Measurements from ENCODE around the gene DEPDC1.
"Not testable (repeated sequence)": the region's sequence is repeated elsewhere in the genome, so short reads cannot be mapped to it uniquely, and the experiment has no call there.

Gene DEPDC1

DNA sequence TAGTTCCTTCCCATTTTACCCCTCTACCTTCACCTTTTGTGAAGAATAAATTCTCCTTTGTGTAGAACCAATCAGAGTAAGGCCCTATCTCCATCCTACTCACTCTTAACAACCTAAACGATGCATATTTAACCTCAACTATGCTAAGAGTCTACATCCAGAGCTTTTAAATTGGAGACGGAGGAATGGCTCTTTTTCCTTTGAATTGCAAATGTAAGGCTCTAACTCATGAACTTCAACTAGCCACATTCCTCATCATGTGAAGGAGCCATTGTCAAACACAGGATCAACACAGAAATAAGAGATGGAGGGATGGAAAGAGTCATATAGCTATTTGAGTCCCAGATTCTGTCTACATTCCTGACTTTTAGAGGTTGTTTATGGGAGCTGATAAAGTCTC is 18.2 kb downstream of the DEPDC1 start:
- Histone ChIP-seq H3K27me3 (ENCODE audit: insufficient read depth, low read length) (no peaks in the 10 kb centered on the region), H3K36me3 (ENCODE audit: insufficient read depth, low read length) (peaks cover 29% of the 10 kb centered on the region), H3K27ac (ENCODE audit: low read depth, low read length) (no peak overlapping the region)

DNA sequence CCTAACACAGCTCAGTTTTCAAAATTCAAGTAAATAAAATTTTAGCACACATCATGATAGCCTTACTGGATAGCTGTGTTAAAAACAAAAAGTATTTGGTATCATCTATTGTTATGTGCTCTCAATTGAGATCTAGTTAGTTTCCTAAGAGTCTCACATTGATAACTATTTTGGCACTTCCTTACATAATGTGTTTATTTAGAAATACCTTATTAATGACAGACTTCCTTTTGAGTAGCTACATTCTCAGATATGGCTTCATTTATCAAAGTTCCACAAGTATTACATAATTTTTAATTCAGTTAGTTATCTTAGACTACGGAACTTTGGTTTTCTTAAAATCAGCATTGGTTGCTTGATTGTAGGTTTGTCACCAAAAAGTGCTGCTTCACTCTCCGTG is 20.3 kb downstream of the DEPDC1 start:
- H3K4me1 ChIP-seq (ENCODE audit: control insufficient read depth, insufficient read depth, low read length, unreplicated experiment); H3K27me3 ChIP-seq (ENCODE audit: insufficient read depth, low read length); H3K27ac ChIP-seq (ENCODE audit: low read depth, low read length); H3K79me2 ChIP-seq (ENCODE audit: control insufficient read depth, insufficient read depth, low read length, unreplicated experiment); H3K4me3 ChIP-seq (ENCODE audit: low read depth, low read length); H2AFZ ChIP-seq (ENCODE audit: low read length, unreplicated experiment): not testable (repeated sequence)
- peaks cover 25% of the 10 kb centered on the region for H3K36me3 ChIP-seq (ENCODE audit: insufficient read depth, low read length)

More for the DNA sequence above, 18.2 kb downstream of the DEPDC1 start:
- H3K79me2 ChIP-seq (ENCODE audit: control insufficient read depth, insufficient read depth, low read length, unreplicated experiment) = no peaks in the 10 kb centered on the region
- H3K4me3 ChIP-seq (ENCODE audit: low read depth, low read length) = no peak overlapping the region
- H3K4me1 ChIP-seq (ENCODE audit: control insufficient read depth, insufficient read depth, low read length, unreplicated experiment) = no peaks in the 10 kb centered on the region
- no peak overlapping the region for H2AFZ ChIP-seq (ENCODE audit: low read length, unreplicated experiment)

DNA sequence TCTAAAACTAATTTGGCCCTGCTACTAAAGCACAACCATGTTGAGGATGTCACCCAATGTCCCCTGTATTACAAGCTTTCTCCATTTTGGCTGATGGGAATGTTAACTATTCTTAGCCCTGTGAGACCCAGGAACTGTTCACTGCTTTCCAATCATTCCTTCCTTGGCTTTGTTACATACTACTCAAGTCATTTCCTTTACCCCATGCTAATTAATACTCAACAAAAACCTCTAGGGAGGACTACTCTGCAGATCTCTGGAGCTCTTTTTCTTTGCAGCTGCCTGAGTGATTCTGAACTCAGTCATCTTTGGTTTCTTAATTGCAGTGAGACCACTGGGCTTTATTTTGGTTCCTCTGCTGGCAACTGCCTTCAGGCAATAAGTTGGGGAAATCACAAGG is 23.8 kb downstream of the DEPDC1 start:
- Histone ChIP-seq H2AFZ (ENCODE audit: low read length, unreplicated experiment) (no peak overlapping the region), H3K27me3 (ENCODE audit: insufficient read depth, low read length) (no peaks in the 10 kb centered on the region), H3K79me2 (ENCODE audit: control insufficient read depth, insufficient read depth, low read length, unreplicated experiment) (no peaks in the 10 kb centered on the region), H3K27ac (ENCODE audit: low read depth, low read length) (no peak overlapping the region), H3K4me1 (ENCODE audit: control insufficient read depth, insufficient read depth, low read length, unreplicated experiment) (no peaks in the 10 kb centered on the region), H3K36me3 (ENCODE audit: insufficient read depth, low read length) (peaks cover 11% of the 10 kb centered on the region), H3K4me3 (ENCODE audit: low read depth, low read length) (no peak overlapping the region)

DNA sequence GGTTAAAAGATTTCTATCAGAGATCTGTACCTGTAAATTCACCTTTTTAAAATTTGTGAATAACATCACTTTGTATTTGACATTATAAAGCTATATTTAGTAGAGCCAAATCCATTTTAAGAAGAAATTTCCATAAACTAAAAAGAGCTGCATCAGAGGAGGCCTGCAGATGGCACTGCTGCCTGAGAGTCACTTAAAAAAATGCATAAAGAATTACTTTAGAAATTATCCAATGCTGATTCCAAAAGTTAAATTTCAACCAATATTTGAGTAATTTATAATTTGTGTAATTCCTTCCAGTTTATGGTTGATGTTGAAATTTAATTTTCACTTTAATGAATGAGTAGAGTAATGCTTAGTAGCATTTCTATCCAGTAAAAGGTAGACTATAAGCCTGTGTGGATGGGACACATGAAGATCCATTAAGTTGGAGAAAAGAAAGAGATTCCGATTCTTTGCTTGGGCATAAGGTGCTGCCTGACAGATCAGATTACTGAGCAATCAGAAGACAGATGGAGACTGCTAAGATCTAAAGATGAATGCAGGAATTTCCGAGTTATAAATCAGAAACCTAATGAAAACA is 26.4 kb downstream of the DEPDC1 start:
- 0 out of 2 replicates have a peak, but pooled peaks cover 2% of the 10 kb centered on the region for H3K36me3 ChIP-seq (ENCODE audit: insufficient read depth, low read length)
- H3K4me1 ChIP-seq (ENCODE audit: control insufficient read depth, insufficient read depth, low read length, unreplicated experiment) = no peaks in the 10 kb centered on the region
- no peaks in the 10 kb centered on the region for H3K27me3 ChIP-seq (ENCODE audit: insufficient read depth, low read length)
- no peak overlapping the region for H3K4me3 ChIP-seq (ENCODE audit: low read depth, low read length)
- no peak overlapping the region for H2AFZ ChIP-seq (ENCODE audit: low read length, unreplicated experiment)
- no peaks in the 10 kb centered on the region for H3K79me2 ChIP-seq (ENCODE audit: control insufficient read depth, insufficient read depth, low read length, unreplicated experiment)
- no peak overlapping the region for H3K27ac ChIP-seq (ENCODE audit: low read depth, low read length)

DNA sequence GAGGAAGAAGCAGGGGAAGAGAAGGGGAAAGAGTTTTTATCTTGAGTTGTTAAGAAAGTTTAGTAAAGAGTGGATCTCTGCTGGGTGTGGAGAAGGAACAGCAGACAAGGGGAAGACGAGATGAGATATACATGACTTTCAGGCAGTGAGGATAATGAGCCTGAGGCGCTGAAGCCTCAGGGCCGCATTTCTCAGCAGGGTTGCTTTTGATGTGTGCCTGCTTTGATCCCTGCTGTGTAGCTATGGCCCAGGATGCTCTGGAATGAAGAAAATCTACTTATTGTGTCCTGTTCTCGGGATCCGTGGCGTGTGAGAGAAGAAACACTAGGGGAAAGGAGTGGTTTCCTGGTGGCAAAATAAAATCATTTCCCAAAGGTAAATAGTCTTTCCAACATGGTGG is 32.0 kb downstream of the DEPDC1 start:
- H3K27ac ChIP-seq (ENCODE audit: low read depth, low read length) = no peak overlapping the region
- no peaks in the 10 kb centered on the region for H3K27me3 ChIP-seq (ENCODE audit: insufficient read depth, low read length)
- no peak overlapping the region for H2AFZ ChIP-seq (ENCODE audit: low read length, unreplicated experiment)
- no peaks in the 10 kb centered on the region for H3K4me1 ChIP-seq (ENCODE audit: control insufficient read depth, insufficient read depth, low read length, unreplicated experiment)
- H3K79me2 ChIP-seq (ENCODE audit: control insufficient read depth, insufficient read depth, low read length, unreplicated experiment) = no peaks in the 10 kb centered on the region
- no peaks in the 10 kb centered on the region for H3K36me3 ChIP-seq (ENCODE audit: insufficient read depth, low read length)
- H3K4me3 ChIP-seq (ENCODE audit: low read depth, low read length) = no peak overlapping the region

DNA sequence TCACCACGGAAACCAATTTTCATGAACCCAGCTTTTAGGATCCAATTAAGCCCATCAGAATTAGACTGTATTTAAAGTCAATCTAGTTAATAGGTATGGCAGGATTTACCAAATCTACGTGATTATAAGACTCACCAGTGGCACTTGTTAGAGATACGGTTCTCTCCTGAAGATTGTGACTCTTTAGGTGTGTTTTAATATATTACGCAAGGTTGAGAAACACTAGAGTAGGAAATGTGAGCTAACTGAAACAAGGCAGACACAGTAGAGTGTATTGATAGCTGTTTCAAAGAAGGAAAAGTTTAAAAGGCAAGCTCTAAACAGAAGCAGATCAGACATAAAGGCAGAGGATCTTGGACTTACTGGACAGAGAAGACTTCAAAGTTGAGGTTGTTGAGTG is 35.9 kb downstream of the DEPDC1 start:
- H3K27me3 ChIP-seq (ENCODE audit: insufficient read depth, low read length) = no peaks in the 10 kb centered on the region
- H3K4me1 ChIP-seq (ENCODE audit: control insufficient read depth, insufficient read depth, low read length, unreplicated experiment) = no peaks in the 10 kb centered on the region
- H3K36me3 ChIP-seq (ENCODE audit: insufficient read depth, low read length) = no peaks in the 10 kb centered on the region
- H3K27ac ChIP-seq (ENCODE audit: low read depth, low read length) = no peak overlapping the region
- no peak overlapping the region for H3K4me3 ChIP-seq (ENCODE audit: low read depth, low read length)
- H2AFZ ChIP-seq (ENCODE audit: low read length, unreplicated experiment) = no peak overlapping the region
- H3K79me2 ChIP-seq (ENCODE audit: control insufficient read depth, insufficient read depth, low read length, unreplicated experiment) = no peaks in the 10 kb centered on the region

DNA sequence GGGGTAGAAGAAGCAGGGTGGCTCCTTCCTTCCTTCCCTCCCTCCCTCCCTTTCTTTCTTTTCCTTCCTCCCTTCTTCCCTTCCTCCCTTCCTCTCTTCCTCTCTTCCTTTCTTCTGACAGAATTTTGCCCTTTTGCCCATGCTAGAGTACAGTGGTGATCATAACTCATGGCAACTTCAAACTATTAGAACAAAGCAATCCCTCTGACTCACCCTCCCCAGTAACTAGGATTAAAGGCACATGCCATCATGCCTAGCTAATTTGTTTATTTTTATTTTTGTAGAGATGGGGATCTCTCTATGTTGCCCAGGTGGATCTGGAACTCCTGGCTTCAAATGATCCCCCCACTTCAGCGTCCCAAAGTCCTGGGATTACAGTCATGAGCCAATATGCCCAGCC is 37.1 kb downstream of the DEPDC1 start:
- no peaks in the 10 kb centered on the region for H3K27me3 ChIP-seq (ENCODE audit: insufficient read depth, low read length)
- H3K4me3 ChIP-seq (ENCODE audit: low read depth, low read length) = no peak overlapping the region
- no peak overlapping the region for H3K27ac ChIP-seq (ENCODE audit: low read depth, low read length)
- H3K79me2 ChIP-seq (ENCODE audit: control insufficient read depth, insufficient read depth, low read length, unreplicated experiment) = no peaks in the 10 kb centered on the region
- H3K4me1 ChIP-seq (ENCODE audit: control insufficient read depth, insufficient read depth, low read length, unreplicated experiment) = no peaks in the 10 kb centered on the region
- H2AFZ ChIP-seq (ENCODE audit: low read length, unreplicated experiment) = no peak overlapping the region
- H3K36me3 ChIP-seq (ENCODE audit: insufficient read depth, low read length) = no peaks in the 10 kb centered on the region

DNA sequence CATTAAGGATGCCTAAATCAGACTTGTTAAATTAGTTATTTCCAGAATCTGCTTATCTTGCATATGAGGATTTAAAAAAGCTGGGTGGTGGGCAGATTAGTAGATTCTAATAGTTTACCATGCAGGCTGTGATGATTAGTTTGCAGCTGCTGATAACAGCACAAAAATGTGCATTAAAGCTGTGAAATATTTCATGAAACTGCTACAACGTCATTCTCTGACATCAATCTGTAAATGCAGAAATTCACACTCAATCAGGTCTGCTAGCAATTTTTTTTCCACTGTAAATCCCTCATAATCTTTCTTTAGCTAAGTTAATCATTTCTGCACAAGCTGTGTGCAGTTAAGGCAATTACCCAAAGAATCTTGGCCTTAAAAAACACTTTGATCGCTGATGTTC is 37.8 kb downstream of the DEPDC1 start:
- Histone ChIP-seq H3K4me1 (ENCODE audit: control insufficient read depth, insufficient read depth, low read length, unreplicated experiment) (no peaks in the 10 kb centered on the region), H2AFZ (ENCODE audit: low read length, unreplicated experiment) (no peak overlapping the region), H3K79me2 (ENCODE audit: control insufficient read depth, insufficient read depth, low read length, unreplicated experiment) (no peaks in the 10 kb centered on the region), H3K4me3 (ENCODE audit: low read depth, low read length) (no peak overlapping the region), H3K36me3 (ENCODE audit: insufficient read depth, low read length) (no peaks in the 10 kb centered on the region), H3K27me3 (ENCODE audit: insufficient read depth, low read length) (no peaks in the 10 kb centered on the region), H3K27ac (ENCODE audit: low read depth, low read length) (no peak overlapping the region)

DNA sequence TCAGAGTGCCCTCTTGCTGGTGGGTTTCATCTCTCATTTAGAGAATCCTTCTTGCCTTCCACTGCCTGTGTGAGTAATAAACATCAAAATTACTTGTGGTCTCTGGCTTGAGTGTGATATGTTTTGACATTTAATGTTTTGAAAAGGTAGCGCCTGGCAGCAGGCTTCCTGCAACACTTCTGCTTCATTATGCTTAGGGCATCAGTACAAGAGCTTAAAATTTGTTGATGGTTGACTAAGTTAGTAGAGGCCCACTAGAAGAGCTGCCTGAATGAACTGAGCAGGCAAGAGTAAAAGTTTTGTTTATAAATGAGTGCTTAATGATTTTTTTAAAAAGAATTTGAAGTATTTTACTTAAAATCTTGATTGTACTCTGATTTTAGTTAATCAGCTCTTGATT is 40.7 kb downstream of the DEPDC1 start:
- Histone ChIP-seq H3K79me2 (ENCODE audit: control insufficient read depth, insufficient read depth, low read length, unreplicated experiment) (no peaks in the 10 kb centered on the region), H3K27ac (ENCODE audit: low read depth, low read length) (no peak overlapping the region), H3K27me3 (ENCODE audit: insufficient read depth, low read length) (no peaks in the 10 kb centered on the region), H3K4me1 (ENCODE audit: control insufficient read depth, insufficient read depth, low read length, unreplicated experiment) (no peaks in the 10 kb centered on the region), H2AFZ (ENCODE audit: low read length, unreplicated experiment) (no peak overlapping the region), H3K4me3 (ENCODE audit: low read depth, low read length) (no peak overlapping the region), H3K36me3 (ENCODE audit: insufficient read depth, low read length) (no peaks in the 10 kb centered on the region)

DNA sequence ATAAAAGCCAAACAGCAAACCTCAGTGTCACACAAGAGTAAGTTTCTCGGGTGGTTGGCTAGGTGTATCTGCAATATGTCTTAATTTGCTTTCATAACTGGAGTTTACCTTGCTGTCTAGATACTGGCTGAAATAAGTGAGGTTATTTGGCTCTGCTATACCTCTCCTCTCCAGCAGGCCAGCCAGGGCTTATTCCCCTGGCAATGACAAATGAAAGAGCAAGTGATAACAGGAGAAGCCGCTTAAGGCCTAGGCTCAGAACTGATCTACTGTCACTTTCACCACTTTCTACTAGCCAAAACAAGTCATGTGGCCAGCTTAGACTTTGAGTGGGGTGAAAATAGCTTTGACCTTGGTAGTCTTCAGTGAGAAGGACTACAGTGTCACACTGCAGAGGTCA is 42.3 kb downstream of the DEPDC1 start:
- Histone ChIP-seq H3K27ac (ENCODE audit: low read depth, low read length) (no peak overlapping the region), H3K36me3 (ENCODE audit: insufficient read depth, low read length) (no peaks in the 10 kb centered on the region), H3K79me2 (ENCODE audit: control insufficient read depth, insufficient read depth, low read length, unreplicated experiment) (no peaks in the 10 kb centered on the region), H3K27me3 (ENCODE audit: insufficient read depth, low read length) (no peaks in the 10 kb centered on the region), H3K4me3 (ENCODE audit: low read depth, low read length) (no peak overlapping the region), H2AFZ (ENCODE audit: low read length, unreplicated experiment) (no peak overlapping the region), H3K4me1 (ENCODE audit: control insufficient read depth, insufficient read depth, low read length, unreplicated experiment) (no peaks in the 10 kb centered on the region)

DNA sequence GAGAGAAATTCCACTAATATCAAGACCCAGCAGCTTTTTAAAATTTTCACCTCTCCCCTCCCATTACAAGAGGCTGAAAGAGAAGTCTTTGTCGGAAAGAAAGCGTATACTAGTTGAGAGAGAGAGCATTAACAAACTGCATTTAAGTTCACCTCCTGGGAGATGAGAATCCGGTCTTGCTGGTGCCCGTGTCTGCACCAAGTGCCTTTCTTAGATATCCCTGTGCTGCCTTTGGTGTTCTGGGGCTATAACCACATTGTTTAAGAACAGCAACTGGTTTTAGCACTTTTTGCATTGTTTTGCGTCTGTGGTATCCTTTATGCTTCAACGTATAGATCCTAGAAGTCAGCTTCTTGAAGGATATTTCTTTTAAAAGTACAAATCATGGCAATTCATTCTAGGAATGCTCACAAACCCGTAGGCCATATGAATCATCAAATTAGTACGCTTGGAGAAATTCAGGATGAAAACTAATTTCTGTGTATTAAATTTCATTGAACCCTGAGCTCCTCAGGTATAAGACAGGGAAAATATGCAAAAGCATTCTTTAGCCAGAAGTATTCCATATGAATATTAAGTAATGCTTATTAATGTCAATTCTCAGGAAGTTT is 43.7 kb downstream of the DEPDC1 start:
- H2AFZ ChIP-seq (ENCODE audit: low read length, unreplicated experiment) = no peak overlapping the region

More for the DNA sequence above, 43.7 kb downstream of the DEPDC1 start:
- no peak overlapping the region for H3K4me3 ChIP-seq (ENCODE audit: low read depth, low read length)
- H3K27me3 ChIP-seq (ENCODE audit: insufficient read depth, low read length) = no peaks in the 10 kb centered on the region
- H3K27ac ChIP-seq (ENCODE audit: low read depth, low read length) = no peak overlapping the region
- no peaks in the 10 kb centered on the region for H3K4me1 ChIP-seq (ENCODE audit: control insufficient read depth, insufficient read depth, low read length, unreplicated experiment)
- H3K36me3 ChIP-seq (ENCODE audit: insufficient read depth, low read length) = no peaks in the 10 kb centered on the region
- no peaks in the 10 kb centered on the region for H3K79me2 ChIP-seq (ENCODE audit: control insufficient read depth, insufficient read depth, low read length, unreplicated experiment)

All from ACC112 (cell line).